GM12878 (cell line): ENCODE results near the gene FUT7. TPM values are rescaled to one million over a fixed set of nuclear protein-coding genes. Genes with fewer than 3 reads are reported as not detected.

Experiments
- ATAC-seq: fragments of 200-7000 bp; cut with Tn5 transposase; 3 replicates; pipeline ENCODE4 v1.9.1; 2020; ENCODE audit warnings: mild to moderate bottlenecking, moderate library complexity
- BruUV-seq: library from RNA; stranded (reverse); fragments of 400-500 nt; replicated peaks from 2 replicates; lab custom pipeline; 2021; lab: Mats Ljungman, UMichigan
- CTCF ChIA-PET: fragments of 300-600 bp; sonication (Branson Sonifier 250); formaldehyde crosslinking; extraction: SDS; loops from one replicate; lab custom pipeline; 2021; ENCODE audit warnings: inconsistent platforms; lab: Yijun Ruan, JAX
- POLR2A ChIA-PET: fragments of 350-600 bp; formaldehyde crosslinking; extraction: SDS; loops from one replicate; lab custom pipeline; 2021; ENCODE audit warnings: inconsistent platforms; lab: Charles Lee
- RAD21 ChIA-PET: fragments of 300-600 bp; sonication (Branson Sonifier 250); formaldehyde crosslinking; loops from one replicate; lab custom pipeline; 2023; ENCODE audit warnings: antibody characterized with exemption; ENCODE audit not compliant: unreplicated experiment; lab: Charles Lee
- SMC1A ChIA-PET: fragments of 300-600 bp; sonication (Branson Sonifier 250); formaldehyde crosslinking; loops from one replicate; lab custom pipeline; 2023; ENCODE audit not compliant: unreplicated experiment, uncharacterized antibody; lab: Charles Lee
- DNase-seq: peaks from one replicate; pipeline ENCODE4 v3.0.0-alpha.2; 2011; ENCODE audit warnings: low read depth, low spot score
- FAIRE-seq: peaks from 3 replicates; lab custom pipeline; 2011; peaks lifted over from hg19 to GRCh38; lab: Jason Lieb, UNC
- H2AFZ ChIP-seq: 2 replicates; pipeline ENCODE4 v1.6.0; 2011; ENCODE audit warnings: low read depth, low read length, control low read depth; ENCODE audit not compliant: control insufficient read depth
- H3K27ac ChIP-seq: 2 replicates; pipeline ENCODE4 v1.5.1; 2011; ENCODE audit warnings: control low read depth; ENCODE audit not compliant: control insufficient read depth, insufficient read depth
- H3K27me3 ChIP-seq, 2 experiments: replicated peaks in 1 of 2; 2 replicates each; pipeline versions ENCODE4 v1.6.0 to v1.6.1; 2011; ENCODE audit warnings: low read length in 1 of 2; ENCODE audit not compliant: control insufficient read depth in 2 of 2, insufficient read depth in 2 of 2
- H3K36me3 ChIP-seq, 2 experiments: 2 replicates each; pipeline ENCODE4 v1.5.1; 2011; ENCODE audit warnings: low read length in 1 of 2; ENCODE audit not compliant: control insufficient read depth in 2 of 2, insufficient read depth in 2 of 2
- H3K4me1 ChIP-seq: 2 replicates; pipeline ENCODE4 v1.6.1; 2011; ENCODE audit warnings: mild to moderate bottlenecking, low read length, moderate library complexity, mixed read lengths; ENCODE audit not compliant: control insufficient read depth, insufficient read depth
- H3K4me2 ChIP-seq: 2 replicates; pipeline ENCODE4 v1.6.0; 2011; ENCODE audit warnings: control low read depth; ENCODE audit not compliant: control insufficient read depth, insufficient read depth
- H3K4me3 ChIP-seq: fragments of 200-600 bp; sonication (generic); 2 replicates; pipeline ENCODE4 v1.5.1; 2016
- H3K79me2 ChIP-seq: 2 replicates; pipeline ENCODE4 v1.6.0; 2011; ENCODE audit warnings: low read length; ENCODE audit not compliant: control insufficient read depth, insufficient read depth
- H3K9ac ChIP-seq: 2 replicates; pipeline ENCODE4 v1.8.0; 2011; ENCODE audit warnings: low read length, control low read depth, mixed read lengths; ENCODE audit not compliant: control insufficient read depth, insufficient read depth
- H3K9me3 ChIP-seq: replicated peaks from 3 replicates; pipeline ENCODE4 v1.5.1; 2011; ENCODE audit warnings: mild to moderate bottlenecking, low read length; ENCODE audit not compliant: control insufficient read depth, insufficient read depth
- H4K20me1 ChIP-seq: 2 replicates; pipeline ENCODE4 v1.6.0; 2011; ENCODE audit not compliant: control insufficient read depth, insufficient read depth
- GATAD2B ChIP-seq: fragments of 450-650 bp; conservative IDR thresholded peaks from 2 replicates; pipeline ENCODE4 v1.6.1; 2017; ENCODE audit warnings: low read depth, mild to moderate bottlenecking, moderate library complexity
- MEF2B ChIP-seq: fragments of 450-650 bp; IDR thresholded peaks from 2 replicates; pipeline ENCODE4 v1.6.1; 2018; ENCODE audit warnings: mild to moderate bottlenecking, moderate library complexity; ENCODE audit not compliant: partially characterized antibody, poor library complexity, severe bottlenecking
- NFXL1 ChIP-seq: fragments of 450-650 bp; IDR thresholded peaks from 2 replicates; pipeline ENCODE4 v1.6.1; 2017; ENCODE audit warnings: antibody characterized with exemption, mild to moderate bottlenecking, borderline replicate concordance
- NFYB ChIP-seq: IDR thresholded peaks from 2 replicates; pipeline ENCODE4 v1.6.1; 2011; ENCODE audit warnings: low read depth, mild to moderate bottlenecking, low read length, improper control_type of control experiment, moderate library complexity; ENCODE audit not compliant: insufficient read depth
- SIN3A ChIP-seq: IDR thresholded peaks from 2 replicates; pipeline ENCODE4 v1.6.1; 2012; ENCODE audit warnings: low read depth, low read length, improper control_type of control experiment
- SMARCA5 ChIP-seq: fragments of 450-650 bp; IDR thresholded peaks from 2 replicates; pipeline ENCODE4 v1.6.1; 2017; ENCODE audit warnings: mild to moderate bottlenecking
- WGBS: methylation state at CpG from one replicate; pipeline ENCODE4 v1.1.6; 2016; ENCODE audit warnings: low lambda C conversion rate; ENCODE audit not compliant: insufficient replicate concordance, insufficient coverage; ENCODE audit errors: missing lambda C conversion rate; 5-methylcytosine and 5-hydroxymethylcytosine counted together
- in situ Hi-C: fragments of 300-500 bp; cut with MboI; formaldehyde crosslinking; loops from 9 replicates; pipeline ENCODE4 v1.14.3; 2018; ENCODE audit warnings: mixed read lengths
- intact Hi-C: fragments of 100-400 bp; cut with micrococcal nuclease; formaldehyde crosslinking; loops from one replicate; pipeline ENCODE4 v1.14.2; 2022; ENCODE audit not compliant: unreplicated experiment
- polyA plus RNA-seq, 11 experiments: library from polyadenylated mRNA; depleted of rRNA in 4 of 11; unstranded in 6 of 11; stranded (reverse) in 5 of 11; fragments of >200 nt; fragmentation: Nextera tagmentation in 4 of 11; fragmentation: Illumina TruSeq in 1 of 11; extraction: Ambion mirVana in 4 of 11; extraction: Trizol in 1 of 11; gene quantifications; 1 replicate in 1 of 11; 2 replicates in 10 of 11; pipeline versions ENCODE4 v1.2.1 to v1.2.3, GENCODE V29; 2011 to 2016; ENCODE audit warnings: inconsistent platforms in 2 of 11, missing spikeins in 2 of 11, low read depth in 1 of 11
- total RNA-seq, 4 experiments: library from RNA; depleted of rRNA in 3 of 4; stranded (reverse); fragments of >200 nt in 3 of 4; fragmentation: Illumina TruSeq in 1 of 4; extraction: Trizol in 1 of 4; gene quantifications; 2 replicates each; pipeline versions ENCODE4 v1.2.1 to v1.2.3, GENCODE V29; 2013 to 2021

FUT7 gene
- total and polyA plus RNA-seq, 10 of the 15 experiments (the other 5 are each of a cell fraction or from before 2014, with no cell fraction given) = 0.04 to 0.62 (median 0.20) TPM; not detected in 2

- POLR2A ChIA-PET = no interaction called here
- RAD21 ChIA-PET = no interaction called here
- no peak for ATAC-seq
- Histone ChIP-seq H4K20me1 (no peaks in the 10 kb centered on the region), H3K27me3 (peaks cover 11 to 16% of the 10 kb centered on the region in 2 experiments; a peak in 3 of 4 replicates), H3K4me1 (no peaks in the 10 kb centered on the region), H3K9me3 (no peaks in the 10 kb centered on the region), H3K9ac (no peak overlapping the region), H2AFZ (no peak overlapping the region), H3K4me3 (no peak overlapping the region), H3K36me3 (no peaks in the 10 kb centered on the region), H3K27ac (no peak overlapping the region)
- SMC1A ChIA-PET = no interaction called here
- WGBS = 30% methylated on average over 30 of the region's 71 CpGs
- in situ Hi-C loops = no loop called here
- CTCF ChIA-PET = interaction anchor here (0.8 to 1.5 kb wide), 3 partner anchors 11 to 51 kb away, joined by 3 to 6 read pairs (median 5); no protein-coding TSS in a partner anchor
- no peak for DNase-seq
- FAIRE-seq = no peak
- TF ChIP-seq SIN3A = no peak
- TF ChIP-seq NFYB = no peak
- no peak for TF ChIP-seq GATAD2B
- no peak for TF ChIP-seq SMARCA5
- TF ChIP-seq, all 136 proteins: peak for 0
- no TSS peak for BruUV-seq
- Histone ChIP-seq H3K4me2 (peak overlapping the region; percentile 13; the same call in 1 of the 2 replicates), H3K79me2 (no peaks in the 10 kb centered on the region)
- intact Hi-C loops = no loop called here
Measured at GRCh38 chr9:137052998-137053943, 21.4 kb upstream of the FUT7 start.

DNA sequence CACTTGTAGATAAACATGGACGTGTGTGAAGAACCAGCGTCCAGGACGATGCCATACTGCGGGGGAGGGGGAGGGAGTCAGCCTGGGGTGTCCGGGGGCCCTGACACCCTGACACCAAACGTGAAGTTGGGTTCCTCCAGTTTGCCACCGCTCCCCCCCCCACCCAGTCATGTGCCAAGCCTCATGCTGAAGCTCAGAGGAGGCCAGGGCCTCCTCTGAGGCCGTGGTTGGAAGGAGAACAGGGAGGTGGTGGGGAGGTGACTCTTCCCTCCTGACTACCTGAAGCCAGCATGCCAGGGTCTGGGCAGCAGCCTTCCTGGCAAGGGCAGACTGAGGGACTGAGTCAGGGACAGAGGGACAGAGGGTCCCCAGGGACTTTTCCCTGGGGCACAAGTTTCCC lies 20.4 kb upstream of the FUT7 start:
- H3K27me3 ChIP-seq = peaks cover 11 to 16% of the 10 kb centered on the region in 2 experiments; a peak in 3 of 4 replicates
- ChIA-PET CTCF (interaction anchor here (0.6 to 1.5 kb wide), 4 partner anchors 12 to 52 kb away, joined by 3 to 6 read pairs (median 4); no protein-coding TSS in a partner anchor), POLR2A (interaction anchor here (0.6 kb wide), 1 partner anchor 31 kb away, joined by 4 read pairs; no protein-coding TSS in a partner anchor), RAD21 (no interaction called here), SMC1A (no interaction called here)
- in situ Hi-C loops (no loop called here), intact Hi-C loops (no loop called here)
- BruUV-seq = no TSS peak
- no peaks in the 10 kb centered on the region for H3K79me2 ChIP-seq
- H3K36me3 ChIP-seq = no peaks in the 10 kb centered on the region
- no peak overlapping the region for H3K4me3 ChIP-seq
- no peak for ATAC-seq
- no peak for FAIRE-seq
- H3K27ac ChIP-seq = no peak overlapping the region
- no peak for DNase-seq
- no peak for TF ChIP-seq NFXL1
- peak; percentile 41 for TF ChIP-seq MEF2B
- H3K4me2 ChIP-seq = no peak overlapping the region
- 45% methylated on average over 8 of the region's 8 CpGs for WGBS
- no peak overlapping the region for H3K9ac ChIP-seq
- H3K9me3 ChIP-seq = no peaks in the 10 kb centered on the region
- H3K4me1 ChIP-seq = no peaks in the 10 kb centered on the region
- no peaks in the 10 kb centered on the region for H4K20me1 ChIP-seq
- no peak overlapping the region for H2AFZ ChIP-seq
